ENCODE results near the gene FAM229A.
A peak's percentile ranks its signal among the peaks of the same experiment; 100 is the strongest.

Gene FAM229A

GRCh38 chr1:32327204-32327603 lies 35.1 kb downstream of the FAM229A start:
- no peak for DNase-seq

GRCh38 chr1:32321712-32322291 lies 40.5 kb downstream of the FAM229A start:
- peak; percentile 18 for DNase-seq

GRCh38 chr1:32318127-32318869 lies 44.0 kb downstream of the FAM229A start:
- no peak for DNase-seq

- DNase-seq: no peak
Observed at GRCh38 chr1:32316903-32317277, 45.4 kb downstream of the FAM229A start.

- no peak for DNase-seq
Observed at GRCh38 chr1:32311709-32312393, 50.4 kb downstream of the FAM229A start.
